GM12878 (cell line): ENCODE measurements around the gene XPO5.

Experiments
- ATF7 ChIP-seq: fragments of 450-650 bp; IDR thresholded peaks from 2 replicates; pipeline ENCODE4 v1.6.1; 2016; ENCODE audit warnings: low read depth, mild to moderate bottlenecking
- EZH2 ChIP-seq: IDR thresholded peaks from 2 replicates; pipeline ENCODE4 v1.6.1; 2012; ENCODE audit warnings: low read depth, mild to moderate bottlenecking, control low read depth, inconsistent platforms, low read length, borderline replicate concordance; ENCODE audit not compliant: control insufficient read depth
- MEF2A ChIP-seq: IDR thresholded peaks from 2 replicates; pipeline ENCODE4 v1.6.1; 2011; ENCODE audit warnings: low read depth, mild to moderate bottlenecking, low read length, moderate library complexity; ENCODE audit not compliant: insufficient read depth
- NR2C2 ChIP-seq: IDR thresholded peaks from 2 replicates; pipeline ENCODE4 v1.6.1; 2011; ENCODE audit warnings: borderline replicate concordance, low read depth; ENCODE audit not compliant: control insufficient read depth, insufficient read length
- POLR2A ChIP-seq: IDR thresholded peaks from 2 replicates; pipeline ENCODE4 v1.6.1; 2011; ENCODE audit warnings: low read depth, mild to moderate bottlenecking, low read length
- TF ChIP-seq, protein P1 (sequence below), 3 experiments: IDR thresholded peaks in 2 of 3; conservative IDR thresholded peaks in 1 of 3; 2 replicates each; pipeline ENCODE4 v1.5.1; 2011; ENCODE audit warnings: low read depth in 3 of 3, low read length in 3 of 3, mild to moderate bottlenecking in 3 of 3, control low read depth in 2 of 3, moderate library complexity in 2 of 3, inconsistent platforms in 1 of 3, mixed read lengths in 1 of 3; ENCODE audit not compliant: control insufficient read depth in 2 of 3, insufficient read depth in 1 of 3; ENCODE audit errors: extremely low read depth in 1 of 3
- TF ChIP-seq, protein P2 (sequence below): IDR thresholded peaks from 2 replicates; pipeline ENCODE4 v1.6.1; 2012; ENCODE audit warnings: low read depth, low read length, improper control_type of control experiment
- TF ChIP-seq, protein P3 (sequence below): IDR thresholded peaks from 2 replicates; pipeline ENCODE4 v1.6.1; 2011; ENCODE audit warnings: borderline replicate concordance, low read depth, mild to moderate bottlenecking, moderate library complexity, low read length; ENCODE audit not compliant: insufficient read depth, poor library complexity, severe bottlenecking

DNA sequence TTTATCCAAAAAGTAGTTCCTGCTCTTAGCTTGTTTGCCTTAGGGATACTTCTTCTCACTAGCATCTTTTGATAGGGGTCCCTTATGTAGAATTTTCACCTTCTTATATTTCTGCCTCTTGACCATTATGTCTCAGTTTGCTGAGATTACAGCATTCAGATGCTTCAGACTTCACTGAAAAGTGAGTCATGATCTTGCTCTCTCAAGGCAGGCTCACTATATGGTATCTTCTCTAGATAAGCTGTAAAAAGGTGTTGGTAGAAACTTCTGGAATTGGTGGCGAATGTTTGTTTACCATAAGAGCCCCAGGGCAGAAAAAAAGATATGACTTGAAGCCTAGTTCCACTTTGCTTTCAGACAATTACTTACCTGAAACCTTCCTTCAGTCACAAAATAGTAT lies 33.6 kb upstream of the XPO5 start:
- no peak for TF ChIP-seq MEF2A
- TF ChIP-seq, protein P1, sequence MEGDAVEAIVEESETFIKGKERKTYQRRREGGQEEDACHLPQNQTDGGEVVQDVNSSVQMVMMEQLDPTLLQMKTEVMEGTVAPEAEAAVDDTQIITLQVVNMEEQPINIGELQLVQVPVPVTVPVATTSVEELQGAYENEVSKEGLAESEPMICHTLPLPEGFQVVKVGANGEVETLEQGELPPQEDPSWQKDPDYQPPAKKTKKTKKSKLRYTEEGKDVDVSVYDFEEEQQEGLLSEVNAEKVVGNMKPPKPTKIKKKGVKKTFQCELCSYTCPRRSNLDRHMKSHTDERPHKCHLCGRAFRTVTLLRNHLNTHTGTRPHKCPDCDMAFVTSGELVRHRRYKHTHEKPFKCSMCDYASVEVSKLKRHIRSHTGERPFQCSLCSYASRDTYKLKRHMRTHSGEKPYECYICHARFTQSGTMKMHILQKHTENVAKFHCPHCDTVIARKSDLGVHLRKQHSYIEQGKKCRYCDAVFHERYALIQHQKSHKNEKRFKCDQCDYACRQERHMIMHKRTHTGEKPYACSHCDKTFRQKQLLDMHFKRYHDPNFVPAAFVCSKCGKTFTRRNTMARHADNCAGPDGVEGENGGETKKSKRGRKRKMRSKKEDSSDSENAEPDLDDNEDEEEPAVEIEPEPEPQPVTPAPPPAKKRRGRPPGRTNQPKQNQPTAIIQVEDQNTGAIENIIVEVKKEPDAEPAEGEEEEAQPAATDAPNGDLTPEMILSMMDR (IDR thresholded peaks at IDR 0.05 in 2 of 3, conservative IDR thresholded peaks at IDR 0.05 in 1 of 3; ENCODE audit: control insufficient read depth in 2 of 3, extremely low read depth in 1 of 3, insufficient read depth in 1 of 3, low read depth in 3 of 3, low read length in 3 of 3): no peak
- TF ChIP-seq ATF7: no peak
- TF ChIP-seq NR2C2: no peak
- TF ChIP-seq EZH2: no peak
- TF ChIP-seq POLR2A: no peak
- TF ChIP-seq, protein P2, sequence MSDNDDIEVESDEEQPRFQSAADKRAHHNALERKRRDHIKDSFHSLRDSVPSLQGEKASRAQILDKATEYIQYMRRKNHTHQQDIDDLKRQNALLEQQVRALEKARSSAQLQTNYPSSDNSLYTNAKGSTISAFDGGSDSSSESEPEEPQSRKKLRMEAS: no peak
- TF ChIP-seq, protein P3, sequence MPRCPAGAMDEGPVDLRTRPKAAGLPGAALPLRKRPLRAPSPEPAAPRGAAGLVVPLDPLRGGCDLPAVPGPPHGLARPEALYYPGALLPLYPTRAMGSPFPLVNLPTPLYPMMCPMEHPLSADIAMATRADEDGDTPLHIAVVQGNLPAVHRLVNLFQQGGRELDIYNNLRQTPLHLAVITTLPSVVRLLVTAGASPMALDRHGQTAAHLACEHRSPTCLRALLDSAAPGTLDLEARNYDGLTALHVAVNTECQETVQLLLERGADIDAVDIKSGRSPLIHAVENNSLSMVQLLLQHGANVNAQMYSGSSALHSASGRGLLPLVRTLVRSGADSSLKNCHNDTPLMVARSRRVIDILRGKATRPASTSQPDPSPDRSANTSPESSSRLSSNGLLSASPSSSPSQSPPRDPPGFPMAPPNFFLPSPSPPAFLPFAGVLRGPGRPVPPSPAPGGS: no peak
